HUES48 (cell line): Measurements from ENCODE around the gene CTDSP1.

ENCODE experiments used
- H3K27ac ChIP-seq: one replicate; pipeline ENCODE4 v1.7.0; 2013; ENCODE audit warnings: low read depth, low read length, inconsistent platforms
- H3K27me3 ChIP-seq: 2 replicates; pipeline ENCODE4 v1.6.1; 2013; ENCODE audit warnings: mild to moderate bottlenecking, low read length; ENCODE audit not compliant: control insufficient read depth, insufficient read depth
- H3K36me3 ChIP-seq: 2 replicates; pipeline ENCODE4 v1.6.1; 2013; ENCODE audit warnings: low read length; ENCODE audit not compliant: control insufficient read depth, insufficient read depth
- H3K4me1 ChIP-seq: 2 replicates; pipeline ENCODE4 v1.6.1; 2013; ENCODE audit warnings: mild to moderate bottlenecking, low read length; ENCODE audit not compliant: control insufficient read depth, insufficient read depth
- H3K4me3 ChIP-seq: 2 replicates; pipeline ENCODE4 v1.5.1; 2013; ENCODE audit warnings: mild to moderate bottlenecking, low read depth, low read length
- H3K9ac ChIP-seq: 2 replicates; pipeline ENCODE4 v1.6.1; 2013; ENCODE audit warnings: mild to moderate bottlenecking, low read depth, low read length, moderate library complexity
- H3K9me3 ChIP-seq: 2 replicates; pipeline ENCODE4 v1.6.1; 2013; ENCODE audit warnings: low read length; ENCODE audit not compliant: control insufficient read depth, insufficient read depth

The CTDSP1 gene

GRCh38 chr2:218394298-218395089 is 5.2 kb upstream of the CTDSP1 start:
- H3K4me1 ChIP-seq = peaks cover 20% of the 10 kb centered on the region
- peaks cover 44% of the 10 kb centered on the region for H3K27me3 ChIP-seq
- H3K9ac ChIP-seq = no peak overlapping the region
- no peak overlapping the region for H3K4me3 ChIP-seq
- H3K9me3 ChIP-seq = no peaks in the 10 kb centered on the region
- no peak overlapping the region for H3K27ac ChIP-seq
- no peaks in the 10 kb centered on the region for H3K36me3 ChIP-seq

- peaks cover 45% of the 10 kb centered on the region for H3K27me3 ChIP-seq
- H3K9ac ChIP-seq = no peak overlapping the region
- H3K4me1 ChIP-seq = peaks cover 20% of the 10 kb centered on the region
- H3K9me3 ChIP-seq = no peaks in the 10 kb centered on the region
- no peak overlapping the region for H3K4me3 ChIP-seq
- no peak overlapping the region for H3K27ac ChIP-seq
- H3K36me3 ChIP-seq = no peaks in the 10 kb centered on the region
Measured at GRCh38 chr2:218395090-218395444, 4.6 kb upstream of the CTDSP1 start.

GRCh38 chr2:218395456-218395825 is 4.2 kb upstream of the CTDSP1 start:
- no peaks in the 10 kb centered on the region for H3K9me3 ChIP-seq
- H3K4me3 ChIP-seq = peak overlapping the region; percentile 93
- H3K36me3 ChIP-seq = no peaks in the 10 kb centered on the region
- no peak overlapping the region for H3K9ac ChIP-seq
- peaks cover 20% of the 10 kb centered on the region for H3K4me1 ChIP-seq
- no peak overlapping the region for H3K27ac ChIP-seq
- peaks cover 45% of the 10 kb centered on the region for H3K27me3 ChIP-seq

GRCh38 chr2:218395826-218396687 is 3.6 kb upstream of the CTDSP1 start:
- Histone ChIP-seq H3K4me1 (peaks cover 22% of the 10 kb centered on the region), H3K9me3 (no peaks in the 10 kb centered on the region), H3K36me3 (no peaks in the 10 kb centered on the region), H3K27ac (peak overlapping the region; percentile 99), H3K9ac (peak overlapping the region; percentile 97), H3K27me3 (peaks cover 45% of the 10 kb centered on the region), H3K4me3 (peak overlapping the region; percentile 93)

- peaks cover 24% of the 10 kb centered on the region for H3K4me1 ChIP-seq
Measured at GRCh38 chr2:218396688-218397462, 2.8 kb upstream of the CTDSP1 start.

GRCh38 chr2:218397463-218397819 is 2.2 kb upstream of the CTDSP1 start:
- Histone ChIP-seq H3K4me1 (peaks cover 24% of the 10 kb centered on the region), H3K36me3 (peaks cover 4% of the 10 kb centered on the region; the same call in 1 of the 2 replicates), H3K9me3 (no peaks in the 10 kb centered on the region), H3K4me3 (peak overlapping the region; percentile 93), H3K27ac (peak overlapping the region; percentile 3), H3K27me3 (peaks cover 45% of the 10 kb centered on the region), H3K9ac (no peak overlapping the region)

More at GRCh38 chr2:218396688-218397462, 2.8 kb upstream of the CTDSP1 start:
- H3K36me3 ChIP-seq = no peaks in the 10 kb centered on the region
- no peaks in the 10 kb centered on the region for H3K9me3 ChIP-seq
- no peak overlapping the region for H3K9ac ChIP-seq
- H3K4me3 ChIP-seq = peak overlapping the region; percentile 93
- peak overlapping the region; percentile 99 for H3K27ac ChIP-seq
- peaks cover 45% of the 10 kb centered on the region for H3K27me3 ChIP-seq

- Histone ChIP-seq H3K9ac (no peak overlapping the region), H3K36me3 (peaks cover 6% of the 10 kb centered on the region; the same call in 1 of the 2 replicates), H3K27ac (no peak overlapping the region), H3K9me3 (no peaks in the 10 kb centered on the region), H3K4me1 (peaks cover 24% of the 10 kb centered on the region), H3K4me3 (peak overlapping the region; percentile 93), H3K27me3 (peaks cover 45% of the 10 kb centered on the region)
Measured at GRCh38 chr2:218397820-218398436, 1.7 kb upstream of the CTDSP1 start.

GRCh38 chr2:218398437-218399390 is 954 bp upstream of the CTDSP1 start:
- peaks cover 45% of the 10 kb centered on the region for H3K27me3 ChIP-seq
- peak overlapping the region; percentile 93 for H3K4me3 ChIP-seq
- H3K36me3 ChIP-seq = peaks cover 8% of the 10 kb centered on the region
- H3K9ac ChIP-seq = no peak overlapping the region
- no peaks in the 10 kb centered on the region for H3K9me3 ChIP-seq
- H3K27ac ChIP-seq = peak overlapping the region; percentile 51
- peaks cover 24% of the 10 kb centered on the region for H3K4me1 ChIP-seq

GRCh38 chr2:218400167-218400929 is 680 bp downstream of the CTDSP1 start:
- peaks cover 22% of the 10 kb centered on the region for H3K4me1 ChIP-seq
- no peaks in the 10 kb centered on the region for H3K9me3 ChIP-seq
- H3K27ac ChIP-seq = peak overlapping the region; percentile 77
- no peak overlapping the region for H3K9ac ChIP-seq
- H3K4me3 ChIP-seq = peak overlapping the region; percentile 73
- H3K27me3 ChIP-seq = peaks cover 34% of the 10 kb centered on the region
- H3K36me3 ChIP-seq = peaks cover 19% of the 10 kb centered on the region
